H9 (cell line): Measurements from ENCODE around the gene TMEM121. TPM values are rescaled to one million over a fixed set of nuclear protein-coding genes. Genes with fewer than 3 reads are reported as not detected.

Experiments used
- DNase-seq: peaks from one replicate; pipeline ENCODE4 v3.0.0-alpha.2; 2017
- H2AFZ ChIP-seq: one replicate; pipeline ENCODE4 v1.6.1; 2013; ENCODE audit warnings: mild to moderate bottlenecking, low read length, control low read depth, moderate library complexity
- H2AK5ac ChIP-seq: 2 replicates; pipeline ENCODE4 v1.6.1; 2013; ENCODE audit warnings: low read length, control low read depth, mixed read lengths; ENCODE audit not compliant: insufficient read length
- H2BK120ac ChIP-seq: one replicate; pipeline ENCODE4 v1.6.1; 2013; ENCODE audit warnings: low read depth, mild to moderate bottlenecking, low read length, control low read depth, inconsistent platforms; ENCODE audit not compliant: poor library complexity, severe bottlenecking
- H2BK12ac ChIP-seq: 2 replicates; pipeline ENCODE4 v1.6.1; 2013; ENCODE audit warnings: low read length, control low read depth, mixed read lengths, low read depth; ENCODE audit not compliant: insufficient read length
- H2BK15ac ChIP-seq: 2 replicates; pipeline ENCODE4 v1.6.1; 2013; ENCODE audit warnings: low read depth, low read length, control low read depth
- H2BK20ac ChIP-seq: one replicate; pipeline ENCODE4 v1.6.1; 2013; ENCODE audit warnings: low read depth, mild to moderate bottlenecking, low read length, control low read depth, inconsistent platforms; ENCODE audit not compliant: poor library complexity, severe bottlenecking
- H2BK5ac ChIP-seq: 2 replicates; pipeline ENCODE4 v1.6.1; 2013; ENCODE audit warnings: low read length, control low read depth, mixed read lengths; ENCODE audit not compliant: insufficient read length
- H3K14ac ChIP-seq: 2 replicates; pipeline ENCODE4 v1.6.1; 2013; ENCODE audit warnings: low read length, control low read depth; ENCODE audit not compliant: insufficient read depth
- H3K18ac ChIP-seq: 2 replicates; pipeline ENCODE4 v1.6.1; 2013; ENCODE audit warnings: low read depth, mild to moderate bottlenecking, mixed read lengths, low read length, control low read depth; ENCODE audit not compliant: insufficient read length
- H3K23ac ChIP-seq: 2 replicates; pipeline ENCODE4 v1.6.1; 2013; ENCODE audit warnings: low read length, control low read depth, mixed read lengths, low read depth; ENCODE audit not compliant: insufficient read length
- H3K23me2 ChIP-seq: 2 replicates; pipeline ENCODE4 v1.6.1; 2013; ENCODE audit warnings: low read depth, mild to moderate bottlenecking, mixed read lengths, low read length, control low read depth; ENCODE audit not compliant: insufficient read length, poor library complexity, severe bottlenecking
- H3K27ac ChIP-seq: 2 replicates; pipeline ENCODE4 v1.5.1; 2013; ENCODE audit warnings: low read length, control low read depth, mixed read lengths, low read depth; ENCODE audit not compliant: insufficient read length
- H3K27me3 ChIP-seq: 2 replicates; pipeline ENCODE4 v1.6.1; 2013; ENCODE audit warnings: low read length, control low read depth, inconsistent platforms; ENCODE audit not compliant: insufficient read depth
- H3K4ac ChIP-seq: 2 replicates; pipeline ENCODE4 v1.6.1; 2013; ENCODE audit warnings: low read depth, mild to moderate bottlenecking, control low read depth, inconsistent platforms, low read length, moderate library complexity
- H3K4me1 ChIP-seq: 2 replicates; pipeline ENCODE4 v1.6.1; 2013; ENCODE audit warnings: low read length, control low read depth, inconsistent platforms; ENCODE audit not compliant: insufficient read depth
- H3K4me2 ChIP-seq: 2 replicates; pipeline ENCODE4 v1.6.1; 2013; ENCODE audit warnings: low read length, control low read depth, mixed read lengths; ENCODE audit not compliant: insufficient read length, insufficient read depth
- H3K56ac ChIP-seq: 2 replicates; pipeline ENCODE4 v1.6.1; 2013; ENCODE audit warnings: low read depth, mild to moderate bottlenecking, mixed read lengths, low read length, control low read depth; ENCODE audit not compliant: insufficient read length
- H3K79me1 ChIP-seq: 2 replicates; pipeline ENCODE4 v1.6.1; 2013; ENCODE audit warnings: low read depth, mild to moderate bottlenecking, moderate library complexity, low read length, control low read depth, inconsistent platforms; ENCODE audit not compliant: insufficient read depth, poor library complexity, severe bottlenecking
- H3K79me2 ChIP-seq: 2 replicates; pipeline ENCODE4 v1.6.1; 2013; ENCODE audit warnings: low read length, control low read depth, inconsistent platforms; ENCODE audit not compliant: insufficient read depth
- H3K9ac ChIP-seq: 2 replicates; pipeline ENCODE4 v1.6.1; 2013; ENCODE audit warnings: low read length, control low read depth, mixed read lengths; ENCODE audit not compliant: insufficient read length; ENCODE audit errors: extremely low read depth
- H3K9me3 ChIP-seq: one replicate; pipeline ENCODE4 v1.6.1; 2013; ENCODE audit warnings: low read depth, low read length, inconsistent platforms; ENCODE audit not compliant: control insufficient read depth
- H3T11ph ChIP-seq: one replicate; pipeline ENCODE4 v1.6.1; 2013; ENCODE audit warnings: mild to moderate bottlenecking, low read length, control low read depth, inconsistent platforms
- H4K20me1 ChIP-seq: one replicate; pipeline ENCODE4 v1.6.1; 2013; ENCODE audit not compliant: control insufficient read depth, insufficient read length, insufficient read depth
- H4K5ac ChIP-seq: 2 replicates; pipeline ENCODE4 v1.6.1; 2013; ENCODE audit warnings: low read depth, mild to moderate bottlenecking, mixed read lengths, low read length, control low read depth; ENCODE audit not compliant: insufficient read length
- H4K8ac ChIP-seq: replicated peaks from 2 replicates; pipeline ENCODE4 v1.6.1; 2013; ENCODE audit warnings: low read length, control low read depth, mixed read lengths, low read depth; ENCODE audit not compliant: insufficient read length
- H4K91ac ChIP-seq: 2 replicates; pipeline ENCODE4 v1.6.1; 2013; ENCODE audit warnings: low read depth, mild to moderate bottlenecking, moderate library complexity, mixed read lengths, low read length, control low read depth; ENCODE audit not compliant: insufficient read length
- H3K27ac Mint-ChIP-seq, 3 experiments: 2 replicates in 2 of 3; 3 replicates in 1 of 3; pipeline ENCODE4 v1.8.0; 2020 to 2021; ENCODE audit warnings: mixed read lengths in 3 of 3, mild to moderate bottlenecking in 1 of 3, moderate library complexity in 1 of 3
- H3K27me3 Mint-ChIP-seq: 2 replicates; pipeline ENCODE4 v1.8.0; 2021; ENCODE audit warnings: low read depth, mild to moderate bottlenecking, moderate library complexity, mixed read lengths
- H3K36me3 Mint-ChIP-seq, 3 experiments: 2 replicates in 2 of 3; 3 replicates in 1 of 3; pipeline ENCODE4 v1.8.0; 2020 to 2021; ENCODE audit warnings: low read depth in 3 of 3, mixed read lengths in 3 of 3; ENCODE audit not compliant: insufficient read depth in 1 of 3
- H3K4me1 Mint-ChIP-seq, 2 experiments: 2 replicates each; pipeline ENCODE4 v1.8.0; 2020; ENCODE audit warnings: mixed read lengths in 2 of 2
- H3K4me3 Mint-ChIP-seq, 2 experiments: 2 replicates in 1 of 2; 3 replicates in 1 of 2; pipeline ENCODE4 v1.8.0; 2020 to 2021; ENCODE audit warnings: mild to moderate bottlenecking in 2 of 2, mixed read lengths in 2 of 2, moderate library complexity in 1 of 2
- H3K9me3 Mint-ChIP-seq, 2 experiments: 2 replicates in 1 of 2; 3 replicates in 1 of 2; pipeline ENCODE4 v1.8.0; 2020; ENCODE audit warnings: mild to moderate bottlenecking in 2 of 2, mixed read lengths in 2 of 2, moderate library complexity in 1 of 2
- CTCF ChIP-seq: fragments of 200-600 bp; sonication (generic); conservative IDR thresholded peaks from 3 replicates; pipeline ENCODE4 v1.8.0; 2021; ENCODE audit warnings: antibody characterized with exemption, mild to moderate bottlenecking
- WGBS: extraction: QIAGEN DNeasy Blood & Tissue Kit; methylation state at CpG from one replicate; pipeline ENCODE4 v1.1.7; 2013; ENCODE audit warnings: missing lambda C conversion rate, low lambda C conversion rate, mixed read lengths; ENCODE audit not compliant: insufficient read length; ENCODE audit errors: extremely low coverage; 5-methylcytosine and 5-hydroxymethylcytosine counted together
- total RNA-seq: library from RNA; stranded (reverse); gene quantifications from 2 replicates; pipeline ENCODE4 v1.2.1, GENCODE V29; 2021

TMEM121 gene
- total RNA-seq, 1 experiment from 2014 or later: 2.6 TPM

DNA sequence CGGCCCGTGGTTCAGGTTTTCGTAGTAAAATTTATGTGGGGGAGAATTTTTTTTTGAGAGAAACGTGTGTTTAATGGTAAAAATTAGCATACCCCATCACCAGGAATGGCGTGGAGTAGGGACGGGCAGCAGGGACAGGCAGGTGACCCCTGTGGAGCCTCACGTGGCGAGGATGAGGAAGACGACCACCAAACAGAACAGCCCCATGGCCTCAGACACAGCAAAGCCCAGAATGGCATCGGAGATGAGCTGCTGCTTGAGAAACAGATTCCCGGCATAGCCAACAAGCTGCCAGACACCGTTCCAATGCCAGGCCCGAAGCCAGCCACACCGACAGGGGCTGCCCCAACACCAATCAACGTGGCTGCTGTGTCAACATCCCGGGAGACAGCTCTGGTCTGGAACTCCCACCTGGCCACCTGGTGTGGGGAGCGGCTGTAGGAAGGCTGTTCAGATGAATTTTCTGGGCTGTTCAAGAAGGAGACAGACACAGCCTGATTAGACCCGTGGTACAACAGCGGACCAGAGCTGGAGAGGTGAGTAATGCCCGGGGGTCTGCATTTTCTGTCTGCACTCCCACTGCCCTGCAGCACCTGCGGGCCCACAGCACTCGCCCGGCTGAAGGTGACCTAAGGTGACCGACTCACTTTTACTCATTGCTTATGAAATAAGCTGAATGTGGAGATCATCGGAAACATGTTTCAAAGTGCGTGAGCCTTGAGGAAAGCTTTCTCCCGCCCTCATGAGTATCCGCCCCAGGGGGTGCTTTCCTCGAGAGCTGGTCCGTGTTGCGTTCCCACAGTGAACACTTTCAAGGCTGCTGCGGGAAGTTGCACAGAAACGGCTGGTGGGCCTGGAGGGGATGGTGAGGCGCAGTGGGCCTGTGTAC, 10.6 kb downstream of the TMEM121 start:
- Histone ChIP-seq H2BK20ac (no peak overlapping the region), H2BK15ac (no peak overlapping the region), H3K27me3 (no peaks in the 10 kb centered on the region), H3K79me2 (no peaks in the 10 kb centered on the region), H4K20me1 (no peaks in the 10 kb centered on the region), H3K56ac (no peak overlapping the region), H4K8ac (no peak overlapping the region), H4K5ac (no peak overlapping the region), H2AFZ (no peak overlapping the region), H3K9ac (no peak overlapping the region), H3T11ph (no peak overlapping the region), H4K91ac (no peak overlapping the region), H3K27ac (no peak overlapping the region), H3K4me1 (no peaks in the 10 kb centered on the region), H3K23ac (no peak overlapping the region), H3K18ac (no peak overlapping the region), H3K4ac (no peak overlapping the region), H2BK120ac (no peak overlapping the region), H2AK5ac (no peak overlapping the region), H3K14ac (no peak overlapping the region), H2BK12ac (no peak overlapping the region), H2BK5ac (no peak overlapping the region), H3K23me2 (no peaks in the 10 kb centered on the region), H3K9me3 (peaks cover 17% of the 10 kb centered on the region), H3K79me1 (no peaks in the 10 kb centered on the region), H3K4me2 (no peak overlapping the region)
- TF ChIP-seq CTCF: no peak
- H3K4me1 Mint-ChIP-seq: no peaks in the 10 kb centered on the region
- WGBS: 100% methylated on average over 1 of the region's 34 CpGs
- H3K36me3 Mint-ChIP-seq: peaks cover 0 to 6% (median 0%) of the 10 kb centered on the region in 3 experiments; a peak in 3 of 7 replicates
- H3K9me3 Mint-ChIP-seq: peaks cover 24 to 88% of the 10 kb centered on the region in 2 experiments
- no peak overlapping the region for H3K27ac Mint-ChIP-seq
- no peak for DNase-seq
- no peak overlapping the region for H3K4me3 Mint-ChIP-seq
- H3K27me3 Mint-ChIP-seq: peaks cover 24% of the 10 kb centered on the region
